ENCODE results near the gene BMAL1. TPM values are rescaled to one million over a fixed set of nuclear protein-coding genes. Genes with fewer than 3 reads are reported as not detected.

BMAL1 gene
- total and polyA plus RNA-seq, 10 donors: 6.5 to 58.4 (median 36.4) TPM

GRCh38 chr11:13229711-13230318 is 47.8 kb upstream of the BMAL1 start:
- H3K36me3 ChIP-seq: no peaks in the 10 kb centered on the region
- no peak overlapping the region for H3K4me3 ChIP-seq
- H3K4me1 ChIP-seq: peaks cover 0 to 12% (median 4%) of the 10 kb centered on the region in 6 donors
- WGBS, 5 donors: 34 to 65% (median 60%) methylated on average over 2 of the region's 2 CpGs
- no peak overlapping the region for H3K27ac ChIP-seq
- intact Hi-C loops (cut with DNase I; ENCODE audit: low total_unique reads): no loop called here
- no peak for DNase-seq
- TF ChIP-seq POLR2AphosphoS5 (IDR thresholded peaks at IDR 0.05) (no peak), POLR2A (IDR thresholded peaks at IDR 0.05) (no peak)
- TF ChIP-seq, protein P1, sequence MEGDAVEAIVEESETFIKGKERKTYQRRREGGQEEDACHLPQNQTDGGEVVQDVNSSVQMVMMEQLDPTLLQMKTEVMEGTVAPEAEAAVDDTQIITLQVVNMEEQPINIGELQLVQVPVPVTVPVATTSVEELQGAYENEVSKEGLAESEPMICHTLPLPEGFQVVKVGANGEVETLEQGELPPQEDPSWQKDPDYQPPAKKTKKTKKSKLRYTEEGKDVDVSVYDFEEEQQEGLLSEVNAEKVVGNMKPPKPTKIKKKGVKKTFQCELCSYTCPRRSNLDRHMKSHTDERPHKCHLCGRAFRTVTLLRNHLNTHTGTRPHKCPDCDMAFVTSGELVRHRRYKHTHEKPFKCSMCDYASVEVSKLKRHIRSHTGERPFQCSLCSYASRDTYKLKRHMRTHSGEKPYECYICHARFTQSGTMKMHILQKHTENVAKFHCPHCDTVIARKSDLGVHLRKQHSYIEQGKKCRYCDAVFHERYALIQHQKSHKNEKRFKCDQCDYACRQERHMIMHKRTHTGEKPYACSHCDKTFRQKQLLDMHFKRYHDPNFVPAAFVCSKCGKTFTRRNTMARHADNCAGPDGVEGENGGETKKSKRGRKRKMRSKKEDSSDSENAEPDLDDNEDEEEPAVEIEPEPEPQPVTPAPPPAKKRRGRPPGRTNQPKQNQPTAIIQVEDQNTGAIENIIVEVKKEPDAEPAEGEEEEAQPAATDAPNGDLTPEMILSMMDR (IDR thresholded peaks at IDR 0.05 in 8 of 11, conservative IDR thresholded peaks at IDR 0.05 in 3 of 11): no peak
- no peaks in the 10 kb centered on the region for H3K9me3 ChIP-seq
- H3K27me3 ChIP-seq (replicated peaks in 1 of 7): no peaks in the 10 kb centered on the region

GRCh38 chr11:13233173-13233745 is 44.3 kb upstream of the BMAL1 start:
- peaks cover 0 to 12% (median 4%) of the 10 kb centered on the region in 6 donors for H3K4me1 ChIP-seq
- H3K27ac ChIP-seq: no peak overlapping the region
- TF ChIP-seq POLR2A (IDR thresholded peaks at IDR 0.05): no peak
- TF ChIP-seq POLR2AphosphoS5 (IDR thresholded peaks at IDR 0.05): no peak
- TF ChIP-seq, protein P1 (IDR thresholded peaks at IDR 0.05 in 8 of 11, conservative IDR thresholded peaks at IDR 0.05 in 3 of 11): no peak
- no peaks in the 10 kb centered on the region for H3K36me3 ChIP-seq
- H3K4me3 ChIP-seq: no peak overlapping the region
- intact Hi-C loops (cut with DNase I; ENCODE audit: low total_unique reads): no loop called here
- DNase-seq: no peak
- 67 to 90% (median 83%) methylated on average over 1 of the region's 1 CpG for WGBS, 5 donors
- no peaks in the 10 kb centered on the region for H3K27me3 ChIP-seq (replicated peaks in 1 of 7)
- peaks cover 0 to 5% (median 0%) of the 10 kb centered on the region in 8 donors for H3K9me3 ChIP-seq

- no peak overlapping the region for H3K27ac ChIP-seq
- H3K36me3 ChIP-seq: no peaks in the 10 kb centered on the region
- DNase-seq: no peak
- no peak overlapping the region for H3K4me3 ChIP-seq
- TF ChIP-seq POLR2A (IDR thresholded peaks at IDR 0.05): no peak
- TF ChIP-seq POLR2AphosphoS5 (IDR thresholded peaks at IDR 0.05): no peak
- TF ChIP-seq, protein P1 (IDR thresholded peaks at IDR 0.05 in 8 of 11, conservative IDR thresholded peaks at IDR 0.05 in 3 of 11): no peak
- H3K4me1 ChIP-seq: peaks cover 0 to 6% (median 2%) of the 10 kb centered on the region in 6 donors
- H3K9me3 ChIP-seq: peaks cover 0 to 5% (median 0%) of the 10 kb centered on the region in 8 donors
- WGBS, 5 donors: 62 to 92% (median 89%) methylated on average over 3 of the region's 3 CpGs
- H3K27me3 ChIP-seq (replicated peaks in 1 of 7): no peaks in the 10 kb centered on the region
- intact Hi-C loops (cut with DNase I; ENCODE audit: low total_unique reads): no loop called here
Measured at GRCh38 chr11:13235895-13236294, 41.7 kb upstream of the BMAL1 start.

DNA sequence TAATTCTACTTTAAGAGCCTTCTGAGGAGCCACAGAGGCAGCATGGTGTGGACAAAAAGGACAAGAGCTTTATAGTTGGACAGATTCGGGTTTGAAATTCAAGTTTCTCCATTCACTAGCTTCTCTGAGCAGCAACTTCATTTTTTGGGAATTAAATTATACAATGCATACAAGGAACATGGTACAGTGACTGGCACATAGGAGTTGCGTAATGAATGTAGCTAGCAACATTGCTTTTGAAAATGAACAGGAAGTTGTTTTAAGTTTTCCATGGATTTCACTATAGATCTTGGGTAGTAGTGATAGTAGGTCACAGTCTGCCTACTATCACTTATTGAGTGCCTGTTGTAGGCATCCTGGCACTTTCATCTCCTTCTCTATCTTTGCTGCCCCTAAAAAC is 41.0 kb upstream of the BMAL1 start:
- TF ChIP-seq POLR2A (IDR thresholded peaks at IDR 0.05): no peak
- WGBS, 5 donors: 44 to 92% (median 67%) methylated on average over 2 of the region's 2 CpGs
- intact Hi-C loops (cut with DNase I; ENCODE audit: low total_unique reads): no loop called here

More for the DNA sequence above, 41.0 kb upstream of the BMAL1 start:
- Histone ChIP-seq H3K36me3 (no peaks in the 10 kb centered on the region), H3K27ac (no peak overlapping the region), H3K4me1 (peaks cover 0 to 6% (median 2%) of the 10 kb centered on the region in 6 donors), H3K9me3 (peaks cover 0 to 5% (median 0%) of the 10 kb centered on the region in 8 donors), H3K27me3 (replicated peaks in 1 of 7) (no peaks in the 10 kb centered on the region), H3K4me3 (no peak overlapping the region)
- DNase-seq: no peak
